HS-5 (cell line): ENCODE data around the gene UBE2G2.

Source experiments
- DNase-seq: peaks from one replicate; pipeline ENCODE4 v3.0.0-alpha.2; 2012; ENCODE audit warnings: low read depth

Gene UBE2G2

GRCh38 chr21:44749116-44749758 is 52.4 kb downstream of the UBE2G2 start:
- DNase-seq = no peak

DNA sequence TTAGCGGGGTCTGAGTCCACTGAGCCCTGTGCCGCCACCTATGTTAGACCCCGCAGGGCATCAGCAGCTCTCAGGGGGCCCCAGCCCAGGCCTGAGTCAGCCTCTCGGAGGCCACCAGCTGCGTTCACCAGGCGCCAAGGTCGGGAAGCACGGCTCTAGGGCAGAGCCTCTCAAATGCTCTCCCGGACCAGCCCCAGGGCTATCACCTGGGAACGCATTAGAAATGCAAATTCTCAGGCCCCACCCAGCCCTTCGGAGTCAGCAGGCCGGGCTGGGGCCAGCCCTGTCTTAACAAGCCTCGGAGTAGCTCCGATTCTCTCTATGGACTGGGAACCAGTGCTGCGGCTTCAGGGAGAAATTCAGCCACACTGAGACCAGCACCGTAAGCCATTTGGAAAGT is 53.0 kb downstream of the UBE2G2 start:
- no peak for DNase-seq

DNA sequence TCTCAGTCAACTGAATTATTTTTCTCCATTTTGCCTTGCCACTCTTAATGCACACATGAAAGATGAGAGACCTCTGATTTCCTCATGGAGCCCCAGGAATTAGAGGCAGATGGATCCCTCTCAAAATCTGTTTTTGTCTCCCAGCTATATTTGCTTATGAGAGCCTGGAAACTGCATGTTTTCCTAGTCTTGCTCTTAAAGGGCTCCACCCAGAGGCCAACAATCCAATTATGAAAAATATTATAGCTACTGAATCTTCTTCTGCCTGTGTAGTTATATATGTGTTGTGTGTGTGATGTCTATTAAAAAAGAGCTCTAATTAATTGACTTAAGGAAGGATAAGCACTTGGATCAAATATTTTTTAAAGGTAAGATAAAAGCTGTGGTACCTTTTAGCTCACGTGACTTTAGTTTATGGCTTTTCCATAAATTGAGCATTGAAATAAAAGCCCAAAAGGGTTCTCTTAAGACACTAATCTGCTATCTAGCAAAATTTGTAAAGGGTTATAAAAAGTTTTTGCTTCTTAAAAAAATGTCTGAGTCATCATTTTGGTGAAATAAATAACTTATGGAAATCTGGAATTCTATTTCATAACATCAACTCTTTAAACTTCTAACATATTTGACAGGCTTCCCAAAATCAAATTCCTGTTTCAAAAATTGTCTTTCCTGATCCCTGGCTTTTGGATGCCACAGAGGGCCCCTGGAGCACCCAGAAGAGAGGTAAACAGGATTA is 59.0 kb downstream of the UBE2G2 start:
- DNase-seq = no peak

DNA sequence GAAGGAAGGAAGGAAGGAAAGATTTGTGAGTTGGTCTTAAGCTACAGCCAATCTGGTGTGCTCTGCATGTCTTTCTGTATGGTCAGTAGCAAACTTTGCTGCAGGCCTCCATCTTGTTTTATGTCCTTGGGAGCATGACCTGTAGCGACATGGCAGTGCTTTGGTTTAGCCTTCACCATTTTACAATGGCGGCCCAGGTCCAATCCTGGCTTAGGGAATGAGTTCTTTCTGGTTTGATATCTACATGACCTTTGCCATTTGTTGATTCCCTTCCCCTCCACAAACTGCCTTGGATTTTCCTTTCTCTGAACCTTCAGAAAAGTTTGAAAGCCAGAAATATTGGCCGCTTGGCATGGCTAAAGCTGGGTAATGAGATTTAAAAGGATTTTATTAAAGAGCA is 59.7 kb downstream of the UBE2G2 start:
- no peak for DNase-seq

- no peak for DNase-seq
Observed at GRCh38 chr21:44740742-44741141, 60.9 kb downstream of the UBE2G2 start.

DNA sequence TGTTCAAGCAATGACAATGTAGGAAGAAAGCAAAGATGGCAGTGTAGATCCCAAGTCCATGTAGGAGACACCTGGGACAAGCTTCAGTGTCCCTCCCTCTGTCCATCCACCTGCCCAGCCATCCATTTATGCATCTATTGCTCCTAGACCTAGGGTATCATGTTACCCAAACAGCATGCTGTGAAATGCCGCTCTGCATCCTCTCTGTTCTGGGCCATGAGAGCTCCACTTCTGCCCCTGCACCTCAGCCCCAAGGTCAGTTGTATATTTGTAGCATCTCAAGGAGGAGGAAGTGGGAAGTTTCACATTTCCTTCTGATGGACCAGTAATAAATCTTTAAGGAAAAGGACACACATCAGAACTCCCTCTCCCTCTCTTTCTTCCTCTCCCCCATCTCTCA is 62.3 kb downstream of the UBE2G2 start:
- no peak for DNase-seq

- DNase-seq = no peak
Observed at GRCh38 chr21:44738621-44739020, 63.0 kb downstream of the UBE2G2 start.

DNA sequence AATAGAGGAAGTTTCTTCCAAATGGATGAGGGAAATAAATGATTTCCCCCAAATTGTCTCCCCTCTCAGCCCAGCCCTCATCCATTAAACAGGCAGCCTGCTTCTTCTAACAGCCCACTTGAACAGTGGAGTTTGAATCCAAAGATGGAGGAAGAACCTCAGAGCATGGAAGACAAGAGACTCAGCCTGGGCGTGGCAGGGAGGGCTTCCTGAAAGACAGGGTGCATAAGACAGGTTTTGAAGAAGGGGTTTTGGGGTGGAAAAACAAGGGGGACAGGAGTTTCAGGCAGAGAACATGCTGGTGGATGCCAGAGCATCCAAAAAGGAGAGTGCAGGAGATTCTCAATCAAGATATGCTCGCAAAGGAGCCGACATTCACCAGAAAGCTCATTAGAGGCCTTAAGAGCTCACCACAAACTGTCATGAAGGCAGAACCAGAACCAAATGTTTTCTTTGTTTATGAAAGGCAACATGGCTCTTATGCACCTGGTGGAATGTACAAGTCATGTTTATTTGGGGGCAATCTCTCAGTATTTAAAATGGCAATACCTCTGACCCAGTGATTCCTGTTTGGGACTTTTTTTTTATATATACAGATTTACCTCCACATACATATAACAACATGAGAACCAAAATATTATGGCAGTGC is 63.8 kb downstream of the UBE2G2 start:
- peak; percentile 20 for DNase-seq

DNA sequence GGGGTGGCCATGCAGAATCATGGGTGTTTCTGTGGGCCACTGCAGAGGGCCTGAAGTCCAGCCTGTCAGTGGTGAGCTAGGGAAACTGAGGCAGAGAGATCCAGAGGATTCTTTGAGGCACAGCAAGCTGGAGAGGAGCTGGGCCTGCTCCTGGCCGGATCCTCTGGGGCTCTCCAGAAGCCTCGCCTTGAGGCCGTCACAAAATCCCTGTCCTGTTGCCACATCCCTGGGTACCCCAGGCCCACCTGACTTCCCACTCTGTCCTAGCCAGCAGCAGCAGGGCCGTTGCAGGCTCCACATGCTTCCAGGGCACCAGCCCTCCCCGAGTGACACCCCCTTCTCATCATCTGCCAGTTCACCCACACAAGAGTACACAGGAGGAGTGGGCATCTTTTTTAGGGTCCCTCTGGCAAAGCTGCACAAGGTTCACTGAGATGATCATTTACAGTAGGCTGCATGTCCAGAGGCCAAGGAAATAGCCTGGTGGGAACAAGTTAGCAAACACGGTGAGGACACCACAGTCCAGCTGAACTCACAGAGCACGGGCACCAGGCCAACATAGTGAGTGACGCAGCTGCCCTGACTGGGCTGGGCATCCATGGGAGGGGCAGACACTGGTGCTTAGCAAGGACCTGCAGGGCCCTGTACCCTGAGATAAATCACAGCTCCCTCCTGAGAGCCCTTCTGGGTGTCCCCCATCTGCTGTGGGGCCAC is 65.2 kb downstream of the UBE2G2 start:
- DNase-seq = no peak

DNA sequence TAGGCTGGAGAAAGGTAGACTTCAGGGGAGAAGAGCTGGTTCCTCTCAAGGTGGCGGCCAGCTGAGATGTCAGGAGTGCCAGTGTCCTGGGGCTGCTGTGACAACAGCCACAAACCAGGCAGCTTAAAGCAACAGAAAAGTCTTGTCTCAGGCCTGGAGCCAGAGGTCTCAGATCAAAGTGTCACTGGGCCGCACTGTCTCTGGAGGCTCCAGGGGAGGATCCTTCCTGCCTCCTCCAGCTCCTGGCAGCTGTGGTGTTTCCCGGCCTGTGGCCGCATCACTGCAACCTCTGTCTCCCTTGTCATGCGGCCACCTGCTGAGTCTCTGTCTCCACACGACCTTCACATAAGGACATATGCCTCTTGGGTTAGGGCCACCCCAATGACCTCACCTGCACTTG is 65.8 kb downstream of the UBE2G2 start:
- no peak for DNase-seq

DNA sequence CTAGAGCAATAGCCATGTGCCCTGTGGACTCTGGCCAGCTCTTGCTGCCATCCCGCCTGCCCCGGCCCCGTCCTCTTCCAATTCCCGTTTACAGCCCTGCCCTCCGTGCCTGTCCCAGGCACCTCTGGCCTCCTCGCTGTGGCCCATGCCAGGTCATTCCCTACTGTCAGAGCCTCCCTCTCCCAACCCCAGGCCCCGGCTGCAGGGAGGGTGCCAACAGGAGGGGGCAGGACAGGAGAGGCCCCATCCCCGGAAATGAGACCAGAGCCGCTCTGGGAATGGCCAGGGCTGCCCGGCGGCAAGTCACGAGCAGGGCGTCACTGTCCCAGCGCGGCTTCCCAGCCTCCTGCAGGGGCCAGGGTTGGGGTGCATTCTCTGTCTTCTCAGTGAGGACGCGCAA is 66.8 kb downstream of the UBE2G2 start:
- no peak for DNase-seq

- DNase-seq = no peak
Observed at GRCh38 chr21:44734026-44734745, 67.4 kb downstream of the UBE2G2 start.

- DNase-seq = no peak
Observed at GRCh38 chr21:44732956-44733355, 68.7 kb downstream of the UBE2G2 start.

GRCh38 chr21:44732263-44732662 is 69.4 kb downstream of the UBE2G2 start:
- no peak for DNase-seq

- DNase-seq = no peak
Observed at GRCh38 chr21:44730951-44731579, 70.6 kb downstream of the UBE2G2 start.

DNA sequence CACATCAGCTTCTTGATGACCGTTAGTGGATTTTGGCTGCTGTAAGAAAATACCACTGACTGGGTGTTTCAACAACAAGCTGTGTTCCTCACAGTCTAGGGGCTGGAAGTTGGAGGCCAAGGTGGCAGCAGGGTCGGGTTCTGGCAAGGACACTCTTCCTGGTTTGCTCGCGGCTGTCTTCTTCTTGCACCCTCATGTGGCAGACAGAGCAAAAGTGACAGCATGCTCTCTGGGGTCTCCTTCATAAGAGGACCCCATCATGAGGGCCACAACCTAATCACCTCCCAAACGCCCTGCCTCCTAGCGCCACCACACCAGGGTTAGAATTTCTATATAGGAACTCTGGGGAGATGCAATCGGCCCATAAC is 71.6 kb downstream of the UBE2G2 start:
- no peak for DNase-seq

DNA sequence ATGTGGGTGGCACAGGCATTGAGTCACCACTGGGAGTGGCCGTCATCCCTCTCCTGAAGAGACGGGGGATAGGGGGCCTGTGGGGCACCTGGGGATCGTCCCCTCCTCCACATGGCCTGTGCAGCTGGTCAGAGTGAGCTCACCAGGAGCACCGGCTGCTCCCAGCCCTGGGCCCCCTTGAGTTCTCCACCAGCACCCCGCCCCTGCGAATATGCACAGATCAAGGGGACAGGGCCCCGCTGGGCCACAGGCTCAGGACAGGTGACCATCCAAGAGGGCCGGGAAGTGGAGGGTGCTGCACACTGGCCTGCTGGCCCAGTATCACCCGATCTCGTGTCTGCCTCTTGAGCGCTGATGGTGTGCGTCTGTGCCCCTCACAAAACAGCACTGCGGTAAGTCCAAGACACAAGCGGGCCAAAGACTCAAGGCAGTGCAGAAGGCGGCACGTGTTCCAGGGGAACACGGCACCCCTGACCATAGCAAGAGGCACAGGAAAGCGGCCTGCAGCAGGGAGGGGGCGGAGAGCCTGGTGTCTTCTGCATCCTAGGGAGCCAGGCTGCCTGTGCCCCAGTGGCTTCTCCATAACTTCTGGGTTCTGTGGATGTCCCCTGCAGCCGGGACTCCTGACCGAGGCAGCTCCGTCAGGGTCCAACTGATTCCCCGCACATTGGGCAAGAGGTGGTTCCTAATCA is 72.1 kb downstream of the UBE2G2 start:
- DNase-seq = no peak

GRCh38 chr21:44728716-44729115 is 72.9 kb downstream of the UBE2G2 start:
- no peak for DNase-seq

GRCh38 chr21:44727757-44728156 is 73.9 kb downstream of the UBE2G2 start:
- no peak for DNase-seq

GRCh38 chr21:44727321-44727720 is 74.3 kb downstream of the UBE2G2 start:
- DNase-seq = no peak

GRCh38 chr21:44726826-44727225 is 74.8 kb downstream of the UBE2G2 start:
- no peak for DNase-seq
